Fibroblast of pulmonary artery (primary cell): ENCODE results near the gene ST8SIA5.
"Not testable (repeated sequence)": the region's sequence is repeated elsewhere in the genome, so short reads cannot be mapped to it uniquely, and the experiment has no call there.

ENCODE experiments used
- DNase-seq: peaks from one replicate; pipeline ENCODE4 v3.0.0-alpha.2; 2010; ENCODE audit warnings: low read depth
- H3K4me3 ChIP-seq: replicated peaks from 2 replicates; pipeline ENCODE4 v1.5.1; 2011; ENCODE audit warnings: low read depth, mild to moderate bottlenecking, control low read depth, low read length, moderate library complexity
- CTCF ChIP-seq: IDR thresholded peaks from 2 replicates; pipeline ENCODE4 v1.5.1; 2011; ENCODE audit warnings: mild to moderate bottlenecking, control low read depth, low read length, inconsistent platforms; ENCODE audit errors: missing control alignments

The ST8SIA5 gene

GRCh38 chr18:46756559-46757201 is at the start of gene ST8SIA5:
ST8SIA5 (minus strand) TSS chr18:46757053; CDS start chr18:46756508, 545 bp downstream.
- TF ChIP-seq CTCF: no peak
- peak within 1 kb of the TSS; percentile 19 for H3K4me3 ChIP-seq
- no peak for DNase-seq

GRCh38 chr18:46795945-46796344 is 39.1 kb upstream of the ST8SIA5 start:
- H3K4me3 ChIP-seq, DNase-seq: not testable (repeated sequence)

- no peak for TF ChIP-seq CTCF
- H3K4me3 ChIP-seq: no peak overlapping the region
These were observed 37.8 kb upstream of the ST8SIA5 start for GRCh38 chr18:46794607-46795006.

GRCh38 chr18:46793565-46793964 is 36.7 kb upstream of the ST8SIA5 start:
- H3K4me3 ChIP-seq: no peak overlapping the region
- no peak for DNase-seq
- peak; percentile 5 for TF ChIP-seq CTCF

More at GRCh38 chr18:46794607-46795006, 37.8 kb upstream of the ST8SIA5 start:
- DNase-seq: no peak

- no peak overlapping the region for H3K4me3 ChIP-seq
- no peak for TF ChIP-seq CTCF
- DNase-seq: no peak
These were observed 32.2 kb upstream of the ST8SIA5 start for GRCh38 chr18:46789088-46789487.

- no peak for DNase-seq
- TF ChIP-seq CTCF: no peak
- no peak overlapping the region for H3K4me3 ChIP-seq
These were observed 30.8 kb upstream of the ST8SIA5 start for GRCh38 chr18:46787674-46788073.

GRCh38 chr18:46772357-46772756 is 15.5 kb upstream of the ST8SIA5 start:
- no peak overlapping the region for H3K4me3 ChIP-seq
- no peak for TF ChIP-seq CTCF
- DNase-seq: no peak

- DNase-seq: no peak
- no peak overlapping the region for H3K4me3 ChIP-seq
- TF ChIP-seq CTCF: no peak
These were observed 14.3 kb upstream of the ST8SIA5 start for GRCh38 chr18:46771141-46771540.
